ENCODE data around the gene KPNA3. TPM values are rescaled to one million over a fixed set of nuclear protein-coding genes. Genes with fewer than 3 reads are reported as not detected.

Gene KPNA3
- total RNA-seq, 1 experiment from 2014 or later: 49.7 TPM

GRCh38 chr13:49655906-49656305 is 136.6 kb downstream of the KPNA3 start:
- Mint-ChIP-seq H3K4me1 (peaks cover 6 to 21% of the 10 kb centered on the region in 2 experiments), H3K27me3 (ENCODE audit: low read depth) (no peaks in the 10 kb centered on the region), H3K36me3 (ENCODE audit: insufficient read depth in 1 of 3, low read depth in 3 of 3) (peaks cover 1 to 10% (median 7%) of the 10 kb centered on the region in 3 experiments; a peak in 4 of 7 replicates), H3K27ac (no peak overlapping the region), H3K4me3 (no peak overlapping the region), H3K9me3 (no peaks in the 10 kb centered on the region)
- H3K4me1 ChIP-seq (ENCODE audit: insufficient read depth, low read length): no peaks in the 10 kb centered on the region; the same call in 1 of the 2 replicates
- no peak overlapping the region for H3K23ac ChIP-seq (ENCODE audit: insufficient read length, low read depth, low read length)
- no peak overlapping the region for H3K14ac ChIP-seq (ENCODE audit: insufficient read depth, low read length)
- WGBS (ENCODE audit: extremely low coverage, insufficient read length, low lambda C conversion rate): no CpG with 5 or more reads among the region's 3 CpGs
- no peak overlapping the region for H3K27ac ChIP-seq (ENCODE audit: insufficient read length, low read depth, low read length)
- H3K79me1 ChIP-seq (ENCODE audit: insufficient read depth, low read depth, low read length, poor library complexity, severe bottlenecking): no peaks in the 10 kb centered on the region
- H3K79me2 ChIP-seq (ENCODE audit: insufficient read depth, low read length): no peaks in the 10 kb centered on the region
- no peak overlapping the region for H4K5ac ChIP-seq (ENCODE audit: insufficient read length, low read depth, low read length)
- H3K9ac ChIP-seq (ENCODE audit: extremely low read depth, insufficient read length, low read length): no peak overlapping the region
- no peaks in the 10 kb centered on the region for H3K27me3 ChIP-seq (ENCODE audit: insufficient read depth, low read length)
- H4K91ac ChIP-seq (ENCODE audit: insufficient read length, low read depth, low read length): no peak overlapping the region
- no peak overlapping the region for H4K8ac ChIP-seq (replicated peaks; ENCODE audit: insufficient read length, low read depth, low read length)
- H2BK120ac ChIP-seq (ENCODE audit: low read depth, low read length, poor library complexity, severe bottlenecking): no peak overlapping the region
- H3K56ac ChIP-seq (ENCODE audit: insufficient read length, low read depth, low read length): no peak overlapping the region
- no peak for TF ChIP-seq CTCF (conservative IDR thresholded peaks at IDR 0.05)
- no peak overlapping the region for H2BK20ac ChIP-seq (ENCODE audit: low read depth, low read length, poor library complexity, severe bottlenecking)
- H3K23me2 ChIP-seq (ENCODE audit: insufficient read length, low read depth, low read length, poor library complexity, severe bottlenecking): no peaks in the 10 kb centered on the region
- no peak overlapping the region for H2AFZ ChIP-seq (ENCODE audit: low read length)
- no peak overlapping the region for H3K4me2 ChIP-seq (ENCODE audit: insufficient read depth, insufficient read length, low read length)
- H4K20me1 ChIP-seq (ENCODE audit: control insufficient read depth, insufficient read depth, insufficient read length): no peaks in the 10 kb centered on the region
- DNase-seq: no peak
- H3K9me3 ChIP-seq (ENCODE audit: control insufficient read depth, low read depth, low read length): no peaks in the 10 kb centered on the region
- H3T11ph ChIP-seq (ENCODE audit: low read length): no peak overlapping the region
- H2AK5ac ChIP-seq (ENCODE audit: insufficient read length, low read length): no peak overlapping the region
- H3K18ac ChIP-seq (ENCODE audit: insufficient read length, low read depth, low read length): no peak overlapping the region
- no peak overlapping the region for H2BK5ac ChIP-seq (ENCODE audit: insufficient read length, low read length)
- H2BK15ac ChIP-seq (ENCODE audit: low read depth, low read length): no peak overlapping the region
- no peak overlapping the region for H3K4ac ChIP-seq (ENCODE audit: low read depth, low read length)
- no peak overlapping the region for H2BK12ac ChIP-seq (ENCODE audit: insufficient read length, low read depth, low read length)
